ENCODE measurements around the gene GRIA4. TPM values are rescaled to one million over a fixed set of nuclear protein-coding genes. Genes with fewer than 3 reads are reported as not detected.

Gene GRIA4
- total RNA-seq, 2 experiments from 2014 or later = not detected

DNA sequence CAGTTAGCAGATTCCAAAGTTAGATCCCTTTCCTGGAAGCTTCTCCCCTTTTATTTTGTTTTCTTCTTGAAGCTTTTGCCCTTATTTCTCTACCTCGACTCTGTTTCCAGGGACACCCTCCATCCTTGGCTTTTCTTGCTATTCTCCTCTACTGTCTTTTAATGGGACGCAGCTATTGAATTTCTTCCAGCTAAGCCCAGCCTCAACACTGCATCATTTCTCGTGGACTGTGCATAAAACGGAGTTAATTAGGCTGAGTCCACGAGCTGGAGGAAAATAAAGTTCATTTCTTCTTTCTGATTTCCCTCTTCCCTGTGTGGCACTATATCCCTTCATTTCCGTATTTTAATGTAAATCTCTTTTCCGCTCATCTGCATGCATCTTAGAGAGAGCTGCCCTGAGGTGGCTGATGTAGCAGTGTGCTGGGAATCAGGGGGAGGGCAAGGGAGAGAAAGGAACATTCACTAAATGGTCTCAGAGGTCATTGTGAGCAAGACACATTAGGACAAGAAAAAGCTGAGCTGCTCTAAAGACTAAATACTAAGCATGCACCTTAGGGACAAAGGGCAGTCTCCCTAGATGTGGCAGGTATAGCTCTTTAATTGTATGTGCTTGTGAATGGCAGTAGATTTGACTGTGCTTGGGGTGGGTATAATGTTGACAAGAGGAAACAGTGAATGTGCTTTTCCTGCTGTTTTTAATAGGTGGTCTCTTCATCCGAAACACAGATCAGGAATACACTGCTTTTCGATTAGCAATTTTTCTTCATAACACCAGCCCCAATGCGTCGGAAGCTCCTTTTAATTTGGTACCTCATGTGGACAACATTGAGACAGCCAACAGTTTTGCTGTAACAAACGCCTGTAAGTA, 1.9 kb downstream of the GRIA4 start:
- no peak overlapping the region for H3K4me3 Mint-ChIP-seq

DNA sequence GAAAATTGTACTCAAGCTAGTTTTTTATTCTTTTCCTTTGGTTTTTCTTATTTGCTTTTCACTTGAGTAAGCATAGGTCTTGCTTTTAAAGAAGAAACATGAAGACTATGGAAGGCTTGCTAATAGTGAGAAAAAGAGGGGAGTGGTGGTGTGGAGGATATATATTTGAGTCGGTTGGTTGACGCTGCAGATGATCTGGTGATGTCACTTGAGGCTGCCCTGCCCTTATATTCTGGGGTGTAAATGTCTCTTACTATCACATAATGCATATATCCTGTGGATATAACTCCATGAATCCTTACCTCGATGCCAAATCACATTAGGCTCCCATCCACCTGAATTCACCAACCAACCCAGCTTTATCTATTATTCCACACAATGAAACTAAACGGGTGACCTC, 2.9 kb downstream of the GRIA4 start:
- Mint-ChIP-seq H3K27me3 (peaks cover 43% of the 10 kb centered on the region), H3K4me1 (no peaks in the 10 kb centered on the region), H3K36me3 (no peaks in the 10 kb centered on the region), H3K27ac (no peak overlapping the region), H3K4me3 (no peak overlapping the region), H3K9me3 (no peaks in the 10 kb centered on the region)
- DNase-seq = no peak
- POLR2A ChIA-PET = no interaction called here
- no peak for ATAC-seq (ENCODE audit: low read depth)

More for the DNA sequence above, 1.9 kb downstream of the GRIA4 start:
- DNase-seq (no peak), ATAC-seq (ENCODE audit: low read depth) (no peak)
- Mint-ChIP-seq H3K4me1 (no peaks in the 10 kb centered on the region), H3K36me3 (no peaks in the 10 kb centered on the region), H3K27ac (no peak overlapping the region), H3K27me3 (peaks cover 43% of the 10 kb centered on the region), H3K9me3 (no peaks in the 10 kb centered on the region)
- POLR2A ChIA-PET = no interaction called here

DNA sequence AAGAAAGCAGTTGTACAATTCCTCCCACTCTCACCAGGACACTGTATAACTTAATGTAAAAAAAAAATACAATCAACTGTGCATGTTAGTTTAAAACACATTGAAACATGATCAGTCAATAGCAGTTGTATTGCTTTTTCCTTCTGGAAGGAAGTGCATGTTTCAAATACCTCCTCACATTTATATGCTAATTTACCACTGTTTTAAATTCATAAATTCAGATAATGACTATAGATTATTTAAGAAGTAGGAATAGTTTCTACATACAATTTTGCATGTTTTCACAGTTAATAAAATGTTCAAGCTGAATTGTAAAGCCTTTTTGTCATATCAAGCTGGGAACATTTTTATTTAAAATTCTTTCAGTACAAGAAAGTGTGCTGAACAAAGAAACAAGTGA, 3.3 kb downstream of the GRIA4 start:
- DNase-seq = no peak
- Mint-ChIP-seq H3K27ac (no peak overlapping the region), H3K36me3 (no peaks in the 10 kb centered on the region), H3K4me1 (no peaks in the 10 kb centered on the region), H3K4me3 (no peak overlapping the region), H3K27me3 (peaks cover 43% of the 10 kb centered on the region), H3K9me3 (no peaks in the 10 kb centered on the region)
- POLR2A ChIA-PET = no interaction called here
- ATAC-seq (ENCODE audit: low read depth) = no peak

DNA sequence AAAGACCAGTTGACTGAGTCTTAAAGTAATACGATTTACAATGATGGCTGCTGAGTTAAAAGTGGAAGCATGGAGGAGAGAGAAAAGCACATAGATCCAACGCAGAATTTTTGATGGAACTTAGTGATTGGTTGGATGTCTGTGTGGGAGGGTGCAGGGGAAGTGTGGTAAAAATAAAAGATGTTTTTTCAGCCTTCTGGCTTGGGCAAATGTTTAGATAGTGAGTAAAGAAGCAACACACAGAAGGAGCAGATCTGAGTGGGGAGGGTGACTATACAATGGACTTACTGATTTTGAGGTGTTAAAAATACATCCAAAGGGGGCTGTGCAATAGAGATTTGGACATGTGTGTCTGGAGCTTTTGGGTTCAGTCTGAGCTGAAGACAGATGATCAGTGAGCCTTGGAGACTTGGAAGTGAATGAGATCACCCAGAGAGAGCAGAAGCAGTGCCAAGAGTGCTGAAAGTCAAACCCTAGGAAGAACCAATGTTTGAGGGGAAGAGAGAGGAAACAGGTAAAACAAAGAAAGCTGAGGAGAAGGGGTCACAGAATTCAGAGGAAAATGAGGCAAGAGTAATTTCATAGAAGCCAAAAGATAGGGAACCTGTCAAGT, 8.6 kb downstream of the GRIA4 start:
- DNase-seq (no peak), ATAC-seq (ENCODE audit: low read depth) (no peak)
- H3K27me3 Mint-ChIP-seq = no peaks in the 10 kb centered on the region
- H3K9me3 Mint-ChIP-seq = no peaks in the 10 kb centered on the region
- no peaks in the 10 kb centered on the region for H3K4me1 Mint-ChIP-seq
- POLR2A ChIA-PET = no interaction called here
- no peaks in the 10 kb centered on the region for H3K36me3 Mint-ChIP-seq
- H3K4me3 Mint-ChIP-seq = no peak overlapping the region
- no peak overlapping the region for H3K27ac Mint-ChIP-seq

DNA sequence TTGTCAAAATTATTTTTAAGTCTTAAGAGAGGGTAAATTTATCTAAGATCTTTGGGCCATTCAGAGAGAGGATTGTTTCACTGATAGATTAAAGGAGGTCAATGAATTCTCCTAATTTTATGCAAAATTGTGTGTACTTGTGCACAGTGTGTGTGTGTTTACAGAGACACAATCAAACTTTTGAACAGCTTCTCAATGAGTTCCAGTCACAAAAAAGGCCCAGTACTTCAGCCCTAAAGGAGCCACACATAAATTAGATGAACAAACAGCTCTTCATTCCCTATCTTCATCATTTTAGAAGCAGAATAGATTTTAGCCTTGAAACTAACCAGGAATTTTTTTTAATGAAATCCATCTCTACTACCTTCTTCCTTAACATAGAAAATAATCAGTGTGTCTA, 9.7 kb downstream of the GRIA4 start:
- POLR2A ChIA-PET = no interaction called here
- H3K4me3 Mint-ChIP-seq = no peak overlapping the region
- DNase-seq = no peak
- H3K4me1 Mint-ChIP-seq = no peaks in the 10 kb centered on the region
- no peaks in the 10 kb centered on the region for H3K27me3 Mint-ChIP-seq
- no peak for ATAC-seq (ENCODE audit: low read depth)
- no peaks in the 10 kb centered on the region for H3K9me3 Mint-ChIP-seq
- no peaks in the 10 kb centered on the region for H3K36me3 Mint-ChIP-seq
- no peak overlapping the region for H3K27ac Mint-ChIP-seq

DNA sequence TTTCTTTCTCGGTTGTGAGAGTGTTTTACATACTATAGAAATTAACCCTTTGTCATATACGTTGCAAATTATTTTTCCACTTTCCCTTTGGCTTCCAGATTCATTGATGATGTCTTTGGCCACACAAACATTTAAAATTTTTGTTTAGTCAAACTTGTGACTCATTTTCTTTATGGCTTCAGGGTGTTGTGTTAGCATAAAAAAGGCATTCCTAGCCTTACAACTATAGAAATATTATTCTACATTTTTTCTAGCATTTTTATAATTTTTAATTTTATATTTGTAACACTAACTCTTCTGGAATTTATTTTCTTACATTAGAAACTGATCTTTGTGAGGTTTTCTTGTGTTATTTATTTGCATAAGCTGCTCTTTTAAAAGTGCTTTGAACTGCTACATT, 12.1 kb downstream of the GRIA4 start:
- DNase-seq (no peak), ATAC-seq (ENCODE audit: low read depth) (no peak)
- H3K4me1 Mint-ChIP-seq = no peaks in the 10 kb centered on the region
- no peak overlapping the region for H3K4me3 Mint-ChIP-seq
- H3K36me3 Mint-ChIP-seq = no peaks in the 10 kb centered on the region
- H3K9me3 Mint-ChIP-seq = no peaks in the 10 kb centered on the region
- H3K27me3 Mint-ChIP-seq = no peaks in the 10 kb centered on the region
- POLR2A ChIA-PET = no interaction called here
- H3K27ac Mint-ChIP-seq = no peak overlapping the region

DNA sequence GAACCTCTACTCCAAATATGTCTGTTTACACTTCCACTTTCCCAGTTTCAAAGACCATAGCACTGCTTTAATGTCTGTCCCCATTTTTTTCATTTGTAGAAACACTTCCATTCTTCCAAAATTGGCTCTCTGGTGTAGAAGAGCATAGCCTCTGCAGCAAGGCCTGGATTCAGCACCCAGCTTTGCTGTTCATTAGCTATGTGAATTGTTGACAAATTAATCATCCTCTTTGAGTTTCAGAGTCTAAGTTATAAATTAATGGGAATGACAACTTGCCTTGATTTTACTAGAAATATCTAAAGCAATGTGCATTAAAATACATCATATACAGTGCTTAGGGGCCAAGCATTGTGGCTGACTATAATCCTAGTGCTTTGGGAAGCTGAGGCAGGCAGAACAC, 22.4 kb downstream of the GRIA4 start:
- ATAC-seq (ENCODE audit: low read depth) (no peak), DNase-seq (no peak)
- Mint-ChIP-seq H3K4me1 (no peaks in the 10 kb centered on the region), H3K36me3 (no peaks in the 10 kb centered on the region), H3K4me3 (no peak overlapping the region), H3K27me3 (no peaks in the 10 kb centered on the region), H3K27ac (no peak overlapping the region), H3K9me3 (no peaks in the 10 kb centered on the region)
- POLR2A ChIA-PET = no interaction called here

DNA sequence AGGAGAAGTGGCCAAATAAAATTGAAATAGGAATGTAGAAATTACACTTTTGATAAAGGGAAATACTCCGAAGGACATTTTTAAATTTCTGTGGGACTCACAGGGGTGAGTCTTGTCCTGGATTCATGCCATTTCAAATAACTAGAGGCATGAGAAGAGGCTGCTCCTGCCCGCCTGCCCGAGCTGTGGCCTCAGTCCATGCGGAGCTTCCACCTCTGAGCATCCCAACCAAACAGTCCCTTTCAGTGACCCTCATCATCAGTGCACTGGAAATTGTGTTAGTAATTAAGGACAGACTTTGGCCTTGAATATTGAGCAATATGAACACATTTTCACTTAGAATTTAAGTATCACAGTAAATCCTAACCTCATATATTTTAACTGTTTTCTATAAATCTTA, 25.6 kb downstream of the GRIA4 start:
- H3K27ac Mint-ChIP-seq = no peak overlapping the region
- H3K9me3 Mint-ChIP-seq = no peaks in the 10 kb centered on the region
- no peak overlapping the region for H3K4me3 Mint-ChIP-seq
- no peaks in the 10 kb centered on the region for H3K36me3 Mint-ChIP-seq
- no peak for ATAC-seq (ENCODE audit: low read depth)
- POLR2A ChIA-PET = no interaction called here
- H3K27me3 Mint-ChIP-seq = no peaks in the 10 kb centered on the region
- no peak for DNase-seq
- H3K4me1 Mint-ChIP-seq = no peaks in the 10 kb centered on the region

DNA sequence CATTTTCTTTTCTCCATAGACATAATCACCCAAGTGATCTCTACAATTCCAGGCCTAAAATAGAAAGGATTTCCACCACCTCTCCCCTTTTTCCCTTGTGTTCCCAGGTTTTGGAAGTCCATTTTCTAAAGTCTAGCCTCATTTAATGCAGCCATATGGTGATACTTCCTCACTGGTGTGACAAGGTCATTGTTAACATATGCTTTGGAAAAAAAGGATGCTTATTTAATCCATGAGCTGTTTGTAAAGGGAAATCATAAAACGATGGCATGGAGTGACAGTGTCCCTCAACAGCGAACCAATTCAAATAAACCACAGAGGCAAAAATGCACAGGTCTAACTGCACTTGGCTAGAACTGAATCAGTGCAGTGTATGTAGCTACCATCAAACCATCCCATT, 26.6 kb downstream of the GRIA4 start:
- no peak for DNase-seq
- Mint-ChIP-seq H3K27me3 (no peaks in the 10 kb centered on the region), H3K9me3 (no peaks in the 10 kb centered on the region), H3K4me1 (no peaks in the 10 kb centered on the region), H3K36me3 (no peaks in the 10 kb centered on the region), H3K27ac (no peak overlapping the region), H3K4me3 (no peak overlapping the region)
- POLR2A ChIA-PET = no interaction called here
- ATAC-seq (ENCODE audit: low read depth) = no peak

DNA sequence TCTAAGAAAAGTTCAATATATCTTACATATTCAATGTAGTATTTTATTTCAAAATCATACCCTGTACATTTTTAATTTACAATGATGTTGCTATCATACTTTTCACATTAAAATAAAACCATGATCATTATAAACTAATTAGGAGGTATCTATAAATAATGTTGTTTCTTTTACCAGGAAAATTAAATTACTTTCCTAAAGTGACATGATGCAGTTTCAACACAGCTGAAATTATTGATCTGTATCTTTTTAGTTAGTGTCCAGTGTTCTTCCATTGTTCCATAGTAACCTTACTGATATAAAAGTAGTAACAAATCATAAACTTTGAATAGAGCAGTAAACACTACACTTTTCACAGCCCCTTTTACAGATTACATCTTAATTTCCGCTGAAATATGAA, 29.7 kb downstream of the GRIA4 start:
- H3K4me3 Mint-ChIP-seq = no peak overlapping the region
- no peaks in the 10 kb centered on the region for H3K27me3 Mint-ChIP-seq
- H3K27ac Mint-ChIP-seq = no peak overlapping the region
- H3K36me3 Mint-ChIP-seq = no peaks in the 10 kb centered on the region
- DNase-seq (no peak), ATAC-seq (ENCODE audit: low read depth) (no peak)
- H3K9me3 Mint-ChIP-seq = no peaks in the 10 kb centered on the region
- POLR2A ChIA-PET = no interaction called here
- no peaks in the 10 kb centered on the region for H3K4me1 Mint-ChIP-seq

DNA sequence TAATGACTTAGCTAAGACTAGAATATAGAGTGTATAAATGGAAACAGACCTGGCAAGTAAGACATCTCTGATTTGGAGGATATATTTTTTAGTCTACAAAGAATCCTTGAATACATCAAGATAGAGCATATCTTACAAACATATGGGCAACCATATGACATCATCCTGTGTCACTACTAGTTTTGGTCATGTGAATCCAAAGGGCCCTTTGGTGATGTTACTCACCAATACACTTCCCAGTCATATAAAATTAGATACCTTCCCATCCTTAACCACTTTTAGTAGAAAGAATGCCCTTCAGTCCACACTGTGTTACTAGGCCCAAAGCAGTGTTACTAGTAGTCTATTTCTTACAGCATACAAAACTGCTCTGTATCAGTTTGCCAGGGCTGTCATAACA, 31.6 kb downstream of the GRIA4 start:
- H3K4me1 Mint-ChIP-seq = no peaks in the 10 kb centered on the region
- no peaks in the 10 kb centered on the region for H3K9me3 Mint-ChIP-seq
- H3K27ac Mint-ChIP-seq = no peak overlapping the region
- POLR2A ChIA-PET = no interaction called here
- ATAC-seq (ENCODE audit: low read depth) (no peak), DNase-seq (no peak)
- H3K4me3 Mint-ChIP-seq = no peak overlapping the region
- no peaks in the 10 kb centered on the region for H3K27me3 Mint-ChIP-seq
- H3K36me3 Mint-ChIP-seq = no peaks in the 10 kb centered on the region

DNA sequence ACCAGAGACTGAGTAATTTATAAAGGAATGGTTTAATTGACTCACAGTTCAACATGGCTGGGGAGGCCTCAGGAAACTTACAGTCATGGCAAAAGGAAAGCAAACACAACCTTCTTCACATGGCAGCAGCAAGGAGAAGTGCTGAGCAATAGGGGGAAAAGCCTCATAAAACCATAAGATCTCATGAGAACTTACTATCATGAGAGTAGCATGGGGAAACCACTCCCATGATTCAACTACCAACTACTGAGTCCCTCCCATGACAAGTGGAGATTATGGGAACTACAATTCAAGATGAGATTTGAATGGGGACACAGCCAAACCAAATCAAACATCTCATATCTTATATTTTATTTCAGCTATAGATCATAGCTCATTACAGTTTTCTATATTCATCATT, 33.0 kb downstream of the GRIA4 start:
- Mint-ChIP-seq H3K9me3 (peaks cover 4% of the 10 kb centered on the region), H3K36me3 (no peaks in the 10 kb centered on the region), H3K27me3 (no peaks in the 10 kb centered on the region), H3K4me1 (no peaks in the 10 kb centered on the region), H3K4me3 (no peak overlapping the region), H3K27ac (no peak overlapping the region)
- DNase-seq (no peak), ATAC-seq (ENCODE audit: low read depth) (no peak)
- POLR2A ChIA-PET = no interaction called here

DNA sequence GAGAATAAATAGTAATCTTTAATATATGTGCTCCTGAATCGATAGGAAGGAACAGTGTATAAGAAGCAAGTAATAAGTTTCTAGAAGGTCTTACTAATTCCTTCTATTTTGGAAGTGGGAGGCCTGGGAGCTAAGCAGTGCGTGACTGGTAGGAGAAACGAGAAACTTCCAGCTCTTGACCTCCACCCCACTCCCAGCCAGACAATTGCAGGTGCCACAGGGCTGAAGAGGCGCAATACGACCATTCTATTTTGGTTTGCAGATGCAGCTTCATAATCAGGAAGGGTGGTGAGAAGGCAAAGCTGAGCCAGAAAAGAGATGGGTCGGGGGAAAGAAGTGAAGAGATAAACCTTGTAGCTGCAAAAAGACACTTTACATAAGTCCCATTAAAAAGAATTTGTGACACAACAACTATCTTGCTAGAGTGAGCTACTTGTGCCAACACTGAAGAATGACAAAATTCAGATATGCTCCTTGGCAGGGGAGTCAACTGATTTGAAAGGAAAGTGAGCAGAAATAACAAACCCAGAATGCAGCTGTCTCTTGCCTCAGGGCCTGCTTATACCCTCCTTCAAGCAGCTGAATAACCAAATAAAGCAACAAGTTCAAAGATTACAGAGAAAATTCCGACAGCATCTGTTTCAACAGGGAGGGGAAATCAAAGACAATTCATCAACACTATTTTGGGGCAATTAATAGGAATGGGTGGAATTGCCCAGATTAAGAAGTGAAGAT, 35.1 kb downstream of the GRIA4 start:
- Mint-ChIP-seq H3K27me3 (no peaks in the 10 kb centered on the region), H3K4me1 (no peaks in the 10 kb centered on the region), H3K9me3 (peaks cover 4% of the 10 kb centered on the region), H3K36me3 (no peaks in the 10 kb centered on the region), H3K27ac (no peak overlapping the region), H3K4me3 (no peak overlapping the region)
- DNase-seq (no peak), ATAC-seq (ENCODE audit: low read depth) (no peak)
- POLR2A ChIA-PET = no interaction called here

DNA sequence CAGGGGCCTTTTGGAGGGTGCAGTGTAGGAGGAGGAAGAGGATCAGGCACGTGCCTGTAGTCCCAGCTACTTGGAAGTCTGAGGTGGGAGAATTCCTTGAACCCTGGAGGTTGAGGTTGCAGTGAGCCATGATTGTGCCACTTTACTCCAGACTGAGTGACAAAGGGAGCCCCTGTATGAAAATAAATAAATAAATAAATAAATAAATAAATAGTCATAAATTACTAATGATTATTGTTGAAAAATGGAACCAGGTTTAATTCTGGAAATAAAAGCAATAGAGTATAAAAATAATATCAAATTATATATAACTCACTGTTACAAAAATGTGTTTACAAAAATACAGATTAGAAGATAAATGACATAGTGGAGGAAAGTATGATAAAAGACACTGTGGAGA, 37.9 kb downstream of the GRIA4 start:
- no peak overlapping the region for H3K4me3 Mint-ChIP-seq
- peaks cover 5% of the 10 kb centered on the region for H3K9me3 Mint-ChIP-seq
- POLR2A ChIA-PET = no interaction called here
- H3K4me1 Mint-ChIP-seq = no peaks in the 10 kb centered on the region
- H3K27me3 Mint-ChIP-seq = no peaks in the 10 kb centered on the region
- no peak for DNase-seq
- H3K27ac Mint-ChIP-seq = no peak overlapping the region
- no peak for ATAC-seq (ENCODE audit: low read depth)
- H3K36me3 Mint-ChIP-seq = no peaks in the 10 kb centered on the region
